H1 (cell line): Measurements from ENCODE around the gene ACTN4. TPM values are rescaled to one million over a fixed set of nuclear protein-coding genes. Genes with fewer than 3 reads are reported as not detected.

Experiments used
- CTCF ChIA-PET: fragments of 300-600 bp; sonication (Branson Sonifier 250); formaldehyde crosslinking; loops from one replicate; lab custom pipeline; 2021; ENCODE audit not compliant: partially characterized antibody; lab: Charles Lee
- POLR2A ChIA-PET: fragments of 300-600 bp; sonication (Branson Sonifier 250); formaldehyde crosslinking; loops from one replicate; lab custom pipeline; 2021; ENCODE audit warnings: inconsistent platforms; ENCODE audit not compliant: partially characterized antibody; lab: Charles Lee
- DNase-seq, 2 experiments: peaks; one replicate each; pipeline versions ENCODE4 v3.0.0 to v3.0.0-alpha.2; 2010 to 2022; ENCODE audit warnings: low spot score in 2 of 2, low read depth in 1 of 2, mixed read lengths in 1 of 2
- FAIRE-seq: peaks from 2 replicates; lab custom pipeline; 2011; peaks lifted over from hg19 to GRCh38; lab: Jason Lieb, UNC
- H2AFZ ChIP-seq: 2 replicates; pipeline ENCODE4 v1.8.1; 2012; ENCODE audit warnings: low read length, inconsistent platforms
- H2AK5ac ChIP-seq: 2 replicates; pipeline ENCODE4 v1.6.1; 2013; ENCODE audit warnings: low read depth, low read length
- H2BK120ac ChIP-seq: replicated peaks from 2 replicates; pipeline ENCODE3; 2013; ENCODE audit warnings: low read depth, low read length, inconsistent platforms
- H2BK12ac ChIP-seq: 2 replicates; pipeline ENCODE4 v1.6.1; 2013; ENCODE audit warnings: low read depth, low read length
- H2BK15ac ChIP-seq: 2 replicates; pipeline ENCODE4 v1.6.1; 2013; ENCODE audit warnings: low read length
- H2BK20ac ChIP-seq: 2 replicates; pipeline ENCODE4 v1.6.1; 2013; ENCODE audit warnings: low read length
- H2BK5ac ChIP-seq: 2 replicates; pipeline ENCODE4 v1.6.1; 2013; ENCODE audit warnings: low read depth, low read length
- H3K14ac ChIP-seq: 2 replicates; pipeline ENCODE4 v1.6.1; 2013; ENCODE audit warnings: inconsistent platforms; ENCODE audit not compliant: insufficient read length
- H3K18ac ChIP-seq: 2 replicates; pipeline ENCODE4 v1.6.1; 2013; ENCODE audit warnings: low read length; ENCODE audit errors: extremely low read depth
- H3K23ac ChIP-seq: 2 replicates; pipeline ENCODE4 v1.6.1; 2013; ENCODE audit warnings: inconsistent platforms; ENCODE audit not compliant: insufficient read length
- H3K23me2 ChIP-seq: 2 replicates; pipeline ENCODE4 v1.6.1; 2013; ENCODE audit warnings: low read depth, low read length
- H3K27ac ChIP-seq: 2 replicates; pipeline ENCODE4 v1.6.1; 2011; ENCODE audit warnings: low read depth, low read length, inconsistent platforms
- H3K27me3 ChIP-seq, 4 experiments: replicated peaks in 1 of 4; 1 replicate in 1 of 4; 2 replicates in 3 of 4; pipeline versions ENCODE4 v1.6.1 to v1.8.1; 2011 to 2013; ENCODE audit warnings: low read length in 3 of 4, mild to moderate bottlenecking in 3 of 4, inconsistent platforms in 2 of 4, mixed read lengths in 2 of 4, moderate library complexity in 1 of 4; ENCODE audit not compliant: control insufficient read depth in 3 of 4, insufficient read depth in 3 of 4; ENCODE audit errors: extremely low read depth in 1 of 4
- H3K36me3 ChIP-seq, 4 experiments: 2 replicates each; pipeline versions ENCODE4 v1.6.1 to v1.8.1; 2011 to 2013; ENCODE audit warnings: mild to moderate bottlenecking in 4 of 4, low read length in 3 of 4, moderate library complexity in 2 of 4, control low read depth in 1 of 4, inconsistent platforms in 1 of 4; ENCODE audit not compliant: insufficient read depth in 4 of 4, control insufficient read depth in 2 of 4
- H3K4ac ChIP-seq: replicated peaks from 2 replicates; pipeline ENCODE3; 2013; ENCODE audit warnings: low read length, low read depth, mixed read lengths, inconsistent platforms; ENCODE audit not compliant: insufficient read length
- H3K4me1 ChIP-seq, 4 experiments: replicated peaks in 1 of 4; 1 replicate in 1 of 4; 2 replicates in 3 of 4; pipeline versions ENCODE4 v1.6.1 to v1.8.1; 2011 to 2013; ENCODE audit warnings: low read length in 3 of 4, inconsistent platforms in 2 of 4, mixed read lengths in 1 of 4; ENCODE audit not compliant: insufficient read depth in 4 of 4, control insufficient read depth in 3 of 4
- H3K4me2 ChIP-seq, 2 experiments: 2 replicates each; pipeline versions ENCODE4 v1.6.1 to v1.8.1; 2011 to 2013; ENCODE audit warnings: low read depth in 2 of 2, low read length in 2 of 2, control low read depth in 1 of 2, inconsistent platforms in 1 of 2, mild to moderate bottlenecking in 1 of 2; ENCODE audit not compliant: insufficient read depth in 1 of 2
- H3K4me3 ChIP-seq, 4 experiments: fragments of 200-600, 300-600 bp in 1 of 4; sonication (generic), shearing (Covaris generic), sonication (Bioruptor Twin) in 1 of 4; 2 replicates each; pipeline versions ENCODE4 v1.5.1 to v1.8.1; 2011 to 2016; ENCODE audit warnings: low read length in 4 of 4, low read depth in 3 of 4, control low read depth in 2 of 4, inconsistent platforms in 2 of 4, mild to moderate bottlenecking in 2 of 4, mixed read lengths in 1 of 4, moderate library complexity in 1 of 4; ENCODE audit not compliant: insufficient read depth in 2 of 4; ENCODE audit errors: extremely low read depth in 1 of 4
- H3K56ac ChIP-seq: replicated peaks from 2 replicates; pipeline ENCODE3; 2013; ENCODE audit warnings: low read depth, mild to moderate bottlenecking, mixed read lengths, low read length, inconsistent platforms; ENCODE audit not compliant: insufficient read length
- H3K79me1 ChIP-seq: 2 replicates; pipeline ENCODE4 v1.6.1; 2013; ENCODE audit warnings: low read depth, low read length, control low read depth
- H3K79me2 ChIP-seq, 2 experiments: 2 replicates each; pipeline versions ENCODE4 v1.6.1 to v1.8.1; 2012 to 2013; ENCODE audit warnings: low read length in 2 of 2, mild to moderate bottlenecking in 2 of 2, inconsistent platforms in 1 of 2; ENCODE audit not compliant: insufficient read depth in 2 of 2, control insufficient read depth in 1 of 2
- H3K9ac ChIP-seq, 4 experiments: replicated peaks in 1 of 4; 1 replicate in 1 of 4; 2 replicates in 3 of 4; pipeline versions ENCODE4 v1.6.1 to v1.8.1; 2011 to 2013; ENCODE audit warnings: low read depth in 3 of 4, low read length in 3 of 4, control low read depth in 2 of 4, mild to moderate bottlenecking in 2 of 4, moderate library complexity in 2 of 4, inconsistent platforms in 1 of 4; ENCODE audit errors: extremely low read depth in 1 of 4
- H3K9me3 ChIP-seq, 2 experiments: 2 replicates each; pipeline versions ENCODE4 v1.6.1 to v1.8.1; 2012 to 2013; ENCODE audit warnings: mild to moderate bottlenecking in 2 of 2, moderate library complexity in 2 of 2, control low read depth in 1 of 2, inconsistent platforms in 1 of 2, low read depth in 1 of 2, low read length in 1 of 2, mixed read lengths in 1 of 2; ENCODE audit not compliant: insufficient read depth in 2 of 2
- H4K20me1 ChIP-seq, 2 experiments: replicated peaks in 1 of 2; 2 replicates each; pipeline versions ENCODE3 to v1.8.1; 2011 to 2013; ENCODE audit warnings: inconsistent platforms in 2 of 2, low read length in 2 of 2, mild to moderate bottlenecking in 1 of 2; ENCODE audit not compliant: insufficient read depth in 2 of 2, control insufficient read depth in 1 of 2
- H4K5ac ChIP-seq: 2 replicates; pipeline ENCODE4 v1.6.1; 2013; ENCODE audit warnings: low read length, low read depth, mixed read lengths, inconsistent platforms; ENCODE audit not compliant: insufficient read length
- H4K8ac ChIP-seq: 2 replicates; pipeline ENCODE4 v1.8.0; 2013; ENCODE audit warnings: mild to moderate bottlenecking, moderate library complexity, low read length, inconsistent platforms; ENCODE audit not compliant: insufficient read depth; ENCODE audit errors: extremely low read depth
- H4K91ac ChIP-seq: replicated peaks from 2 replicates; pipeline ENCODE3; 2013; ENCODE audit warnings: low read length, mixed read lengths, inconsistent platforms; ENCODE audit not compliant: insufficient read length
- CBX5 ChIP-seq: fragments of 300-800, 300-1000 bp; sonication (generic); IDR thresholded peaks from 2 replicates; pipeline ENCODE4 v1.7.1; 2016; ENCODE audit warnings: antibody characterized with exemption, low read length, low read depth
- CEBPB ChIP-seq: IDR thresholded peaks from 2 replicates; pipeline ENCODE4 v1.6.1; 2012; ENCODE audit warnings: low read depth, low read length
- KDM1A ChIP-seq: fragments of 200-600, 300-600 bp; sonication (generic); IDR thresholded peaks from 2 replicates; pipeline ENCODE4 v1.7.1; 2016; ENCODE audit warnings: mild to moderate bottlenecking, low read length, borderline replicate concordance
- KDM5A ChIP-seq: fragments of 200-600 bp; IDR thresholded peaks from 2 replicates; pipeline ENCODE4 v1.7.1; 2012; ENCODE audit warnings: mild to moderate bottlenecking, low read length, inconsistent platforms, mixed read lengths
- POLR2A ChIP-seq, 2 experiments: IDR thresholded peaks; 1 replicate in 1 of 2; 2 replicates in 1 of 2; pipeline ENCODE4 v1.6.1; 2011; ENCODE audit warnings: low read depth in 2 of 2, low read length in 2 of 2, mild to moderate bottlenecking in 2 of 2; ENCODE audit errors: control extremely low read depth in 1 of 2
- WGBS, 2 experiments: shearing (Covaris generic) in 1 of 2; methylation state at CpG; one replicate each; pipeline versions ENCODE4 v1.1.6 to v1.1.7; 2013 to 2015; ENCODE audit warnings: low lambda C conversion rate in 2 of 2, mixed read lengths in 2 of 2, inconsistent platforms in 1 of 2, low coverage in 1 of 2, missing lambda C conversion rate in 1 of 2; ENCODE audit not compliant: insufficient replicate concordance in 2 of 2, insufficient coverage in 1 of 2, insufficient read length in 1 of 2; ENCODE audit errors: extremely low coverage in 1 of 2, missing lambda C conversion rate in 1 of 2; 5-methylcytosine and 5-hydroxymethylcytosine counted together
- polyA plus RNA-seq, 7 experiments: library from polyadenylated mRNA; depleted of rRNA in 3 of 7; stranded (reverse) in 5 of 7; unstranded in 2 of 7; fragments of >200 nt in 5 of 7; fragments of 200-250 nt in 2 of 7; gene quantifications; 1 replicate in 5 of 7; 2 replicates in 1 of 7; 4 replicates in 1 of 7; pipeline versions ENCODE4 v1.2.1 to v1.2.3, GENCODE V29; 2011 to 2013; ENCODE audit warnings: missing spikeins in 2 of 7, mixed read lengths in 2 of 7
- total RNA-seq: library from RNA; stranded (reverse); fragmentation: NEBNext Ultra II Directional; extraction: Animal tissue kit (Norgen Biotek cat#: 25700); gene quantifications from 2 replicates; pipeline ENCODE4 v1.2.1, GENCODE V29; 2021
- TF ChIP-seq, protein P1 (sequence below): IDR thresholded peaks from 2 replicates; pipeline ENCODE4 v1.6.1; 2012; ENCODE audit warnings: low read length, inconsistent platforms

The ACTN4 gene
- total and polyA plus RNA-seq, 2 of the 8 experiments (the other 6 are each of a cell fraction or from before 2014, with no cell fraction given): 211 to 520 TPM

GRCh38 chr19:38656171-38656981 is 8.9 kb downstream of the ACTN4 start:
- WGBS, 2 experiments: 86% methylated on average over 7 of the region's 7 CpGs; no CpG with 5 or more reads in 1 of the 2 experiments
- H3K27ac ChIP-seq: no peak overlapping the region

More at GRCh38 chr19:38656171-38656981, 8.9 kb downstream of the ACTN4 start:
- no peaks in the 10 kb centered on the region; the same call in 1 of the 2 replicates for H3K23me2 ChIP-seq
- H2BK12ac ChIP-seq: no peak overlapping the region
- POLR2A ChIA-PET: interaction anchor here (1.2 to 21.5 kb wide), 5 partner anchors 10 to 195 kb away, joined by 3 to 495 read pairs (median 20); partner anchors contain the start of gene ACTN4
- FAIRE-seq: no peak
- H3K4ac ChIP-seq: no peak overlapping the region
- peaks cover 21% of the 10 kb centered on the region for H3K79me1 ChIP-seq
- peaks cover 36 to 99% of the 10 kb centered on the region in 2 experiments for H3K79me2 ChIP-seq
- no peak overlapping the region for H3K23ac ChIP-seq
- H2BK15ac ChIP-seq: no peak overlapping the region
- H4K20me1 ChIP-seq: peaks cover 22 to 45% of the 10 kb centered on the region in 2 experiments
- no peaks in the 10 kb centered on the region for H3K27me3 ChIP-seq
- H2BK5ac ChIP-seq: no peak overlapping the region
- TF ChIP-seq KDM5A (no peak), KDM1A (peak; percentile 59; the same call in 1 of the 2 replicates), CEBPB (peak; percentile 40; the same call in 1 of the 2 replicates), POLR2A (IDR thresholded peaks at IDR 0.05; ENCODE audit: control extremely low read depth in 1 of 2, low read depth in 2 of 2, low read length in 2 of 2) (no peak), CBX5 (no peak)
- TF ChIP-seq, protein P1, sequence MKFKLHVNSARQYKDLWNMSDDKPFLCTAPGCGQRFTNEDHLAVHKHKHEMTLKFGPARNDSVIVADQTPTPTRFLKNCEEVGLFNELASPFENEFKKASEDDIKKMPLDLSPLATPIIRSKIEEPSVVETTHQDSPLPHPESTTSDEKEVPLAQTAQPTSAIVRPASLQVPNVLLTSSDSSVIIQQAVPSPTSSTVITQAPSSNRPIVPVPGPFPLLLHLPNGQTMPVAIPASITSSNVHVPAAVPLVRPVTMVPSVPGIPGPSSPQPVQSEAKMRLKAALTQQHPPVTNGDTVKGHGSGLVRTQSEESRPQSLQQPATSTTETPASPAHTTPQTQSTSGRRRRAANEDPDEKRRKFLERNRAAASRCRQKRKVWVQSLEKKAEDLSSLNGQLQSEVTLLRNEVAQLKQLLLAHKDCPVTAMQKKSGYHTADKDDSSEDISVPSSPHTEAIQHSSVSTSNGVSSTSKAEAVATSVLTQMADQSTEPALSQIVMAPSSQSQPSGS: no peak
- no peak overlapping the region for H3K9ac ChIP-seq
- H2AFZ ChIP-seq: no peak overlapping the region
- no peak overlapping the region for H2BK120ac ChIP-seq
- H4K8ac ChIP-seq: no peak overlapping the region
- H3K14ac ChIP-seq: no peak overlapping the region
- H3K9me3 ChIP-seq: no peaks in the 10 kb centered on the region
- no peak overlapping the region for H4K91ac ChIP-seq
- no peak overlapping the region for H3K18ac ChIP-seq
- H4K5ac ChIP-seq: no peak overlapping the region
- CTCF ChIA-PET: interaction anchor here (0.7 to 2.6 kb wide), 7 partner anchors 14 to 196 kb away, joined by 3 to 8 read pairs (median 4); no protein-coding TSS in a partner anchor
- H3K36me3 ChIP-seq: peaks cover 0 to 4% (median 0%) of the 10 kb centered on the region in 4 experiments; a peak in 2 of 8 replicates
- no peak overlapping the region; a peak in 1 of 4 replicates for H3K4me2 ChIP-seq
- no peak overlapping the region for H2AK5ac ChIP-seq
- H2BK20ac ChIP-seq: no peak overlapping the region
- H3K4me3 ChIP-seq: no peak overlapping the region
- H3K4me1 ChIP-seq: peaks cover 16 to 35% (median 22%) of the 10 kb centered on the region in 4 experiments
- no peak for DNase-seq
- H3K56ac ChIP-seq: no peak overlapping the region
